GM12801 (cell line): ENCODE results near the gene RRM1.

Experiments
- TF ChIP-seq, protein P1 (sequence below): IDR thresholded peaks from one replicate; pipeline ENCODE4 v1.5.1; 2011; ENCODE audit warnings: control low read depth; ENCODE audit not compliant: insufficient read length; ENCODE audit errors: extremely low read depth

Gene RRM1

DNA sequence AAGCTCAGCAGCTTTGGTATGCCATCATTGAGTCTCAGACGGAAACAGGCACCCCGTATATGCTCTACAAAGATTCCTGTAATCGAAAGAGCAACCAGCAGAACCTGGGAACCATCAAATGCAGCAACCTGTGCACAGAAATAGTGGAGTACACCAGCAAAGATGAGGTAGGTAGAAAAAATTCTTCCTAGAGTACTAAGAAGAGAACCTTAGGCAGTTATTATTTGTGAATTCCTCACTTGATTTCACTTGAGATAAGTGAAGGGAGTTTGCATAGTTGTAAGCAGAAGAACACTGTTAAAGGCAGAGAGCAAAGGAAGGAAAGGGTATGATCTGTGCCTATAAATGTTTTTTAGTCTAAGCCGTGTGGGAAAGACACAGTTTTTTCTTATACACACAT is 28.6 kb downstream of the RRM1 start:
- TF ChIP-seq, protein P1, sequence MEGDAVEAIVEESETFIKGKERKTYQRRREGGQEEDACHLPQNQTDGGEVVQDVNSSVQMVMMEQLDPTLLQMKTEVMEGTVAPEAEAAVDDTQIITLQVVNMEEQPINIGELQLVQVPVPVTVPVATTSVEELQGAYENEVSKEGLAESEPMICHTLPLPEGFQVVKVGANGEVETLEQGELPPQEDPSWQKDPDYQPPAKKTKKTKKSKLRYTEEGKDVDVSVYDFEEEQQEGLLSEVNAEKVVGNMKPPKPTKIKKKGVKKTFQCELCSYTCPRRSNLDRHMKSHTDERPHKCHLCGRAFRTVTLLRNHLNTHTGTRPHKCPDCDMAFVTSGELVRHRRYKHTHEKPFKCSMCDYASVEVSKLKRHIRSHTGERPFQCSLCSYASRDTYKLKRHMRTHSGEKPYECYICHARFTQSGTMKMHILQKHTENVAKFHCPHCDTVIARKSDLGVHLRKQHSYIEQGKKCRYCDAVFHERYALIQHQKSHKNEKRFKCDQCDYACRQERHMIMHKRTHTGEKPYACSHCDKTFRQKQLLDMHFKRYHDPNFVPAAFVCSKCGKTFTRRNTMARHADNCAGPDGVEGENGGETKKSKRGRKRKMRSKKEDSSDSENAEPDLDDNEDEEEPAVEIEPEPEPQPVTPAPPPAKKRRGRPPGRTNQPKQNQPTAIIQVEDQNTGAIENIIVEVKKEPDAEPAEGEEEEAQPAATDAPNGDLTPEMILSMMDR: no peak

DNA sequence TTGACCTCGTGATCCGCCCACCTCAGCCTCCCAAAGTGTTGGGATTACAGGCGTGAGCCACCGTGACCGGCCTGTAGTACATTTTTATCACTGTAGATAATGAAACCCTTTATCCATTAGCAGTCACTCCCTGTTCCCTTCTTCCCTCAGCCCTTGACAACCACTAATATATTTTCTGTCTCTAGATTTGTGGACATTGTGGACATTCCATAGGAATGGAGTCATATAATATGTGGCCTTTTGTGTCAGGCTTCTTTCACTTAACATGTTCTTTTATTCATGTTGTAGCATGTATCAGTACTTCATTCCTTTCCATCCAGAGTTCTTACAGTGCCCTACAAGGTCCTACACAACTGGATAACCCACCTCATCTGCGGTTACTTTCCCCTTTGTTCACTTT is 30.5 kb downstream of the RRM1 start:
- TF ChIP-seq, protein P1: no peak

DNA sequence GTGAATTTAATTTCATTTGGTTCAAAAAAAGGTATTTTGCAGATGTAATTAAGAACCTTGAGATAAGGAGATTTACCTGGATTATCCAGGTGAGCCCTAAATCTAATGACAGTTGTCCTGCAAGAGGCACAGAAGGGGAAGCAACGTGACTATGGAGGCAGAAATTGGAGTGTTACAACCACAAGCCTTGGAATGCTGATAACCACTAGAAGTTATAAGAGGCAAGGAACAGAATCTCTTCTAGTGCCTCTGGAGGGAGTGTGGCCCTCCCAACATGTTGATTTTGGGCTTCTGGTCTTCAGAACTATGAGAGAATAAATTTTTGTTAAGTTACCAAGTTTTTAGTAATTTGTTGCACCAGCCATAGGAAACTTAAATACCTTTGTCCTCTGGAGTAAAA is 32.8 kb downstream of the RRM1 start:
- TF ChIP-seq, protein P1: no peak

DNA sequence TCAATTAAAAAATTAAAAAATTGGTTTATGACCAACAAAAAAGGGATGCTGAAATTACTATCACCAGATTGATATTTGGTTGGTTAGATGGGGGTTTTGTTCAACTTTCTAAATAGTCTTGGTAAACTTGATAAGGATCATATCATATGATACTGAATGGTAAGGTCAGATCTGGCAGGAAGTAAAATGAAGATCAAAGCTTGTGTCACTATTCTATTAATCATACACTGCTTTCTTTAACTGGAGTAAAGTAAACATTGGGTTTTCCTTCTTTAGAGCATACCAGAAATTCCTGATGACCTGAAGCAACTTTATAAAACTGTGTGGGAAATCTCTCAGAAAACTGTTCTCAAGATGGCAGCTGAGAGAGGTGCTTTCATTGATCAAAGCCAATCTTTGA is 40.2 kb downstream of the RRM1 start:
- TF ChIP-seq, protein P1: no peak

DNA sequence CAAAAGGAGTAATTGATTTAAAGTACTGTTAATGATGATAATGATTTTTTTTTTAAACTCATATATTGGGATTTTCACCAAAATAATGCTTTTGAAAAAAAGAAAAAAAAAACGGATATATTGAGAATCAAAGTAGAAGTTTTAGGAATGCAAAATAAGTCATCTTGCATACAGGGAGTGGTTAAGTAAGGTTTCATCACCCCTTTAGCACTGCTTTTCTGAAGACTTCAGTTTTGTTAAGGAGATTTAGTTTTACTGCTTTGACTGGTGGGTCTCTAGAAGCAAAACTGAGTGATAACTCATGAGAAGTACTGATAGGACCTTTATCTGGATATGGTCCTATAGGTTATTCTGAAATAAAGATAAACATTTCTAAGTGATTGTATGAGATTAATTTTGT is 43.9 kb downstream of the RRM1 start:
- TF ChIP-seq, protein P1: no peak

- TF ChIP-seq, protein P1: no peak
These were observed 45.6 kb downstream of the RRM1 start for GRCh38 chr11:4140067-4140636.

DNA sequence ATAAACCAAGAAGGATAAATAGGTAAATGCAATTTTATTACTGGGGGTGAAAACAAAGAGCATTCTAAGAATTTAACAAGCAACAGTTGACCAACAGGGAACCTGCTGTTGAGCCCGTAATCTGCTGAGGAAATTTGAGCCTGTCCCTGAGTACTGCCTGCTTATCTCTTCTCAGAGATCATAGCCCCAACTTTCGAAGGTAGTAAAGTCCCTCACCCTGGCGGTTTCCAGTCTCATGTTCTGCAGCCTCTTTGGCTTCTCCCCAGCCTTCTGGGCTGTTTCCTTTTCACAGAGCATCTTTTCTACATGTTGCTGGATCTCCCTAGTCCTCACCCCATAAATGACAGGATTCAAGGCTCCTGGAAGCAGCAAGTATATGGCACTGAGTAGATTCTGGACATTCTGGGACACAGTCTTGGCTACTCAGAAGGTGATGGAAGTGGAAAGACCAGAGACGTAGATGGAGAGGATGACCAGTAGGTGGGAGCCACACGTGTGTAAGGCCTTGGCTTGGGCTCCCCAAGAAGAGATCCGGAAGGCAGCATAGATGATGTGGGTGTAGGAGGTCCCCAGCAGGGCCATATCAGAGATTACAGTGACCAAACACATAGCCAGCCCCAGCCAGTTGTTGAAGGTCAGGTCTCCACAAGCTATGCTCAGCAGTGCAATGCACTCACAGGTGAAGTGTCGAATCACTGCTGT is 51.6 kb downstream of the RRM1 start:
- TF ChIP-seq, protein P1: no peak

DNA sequence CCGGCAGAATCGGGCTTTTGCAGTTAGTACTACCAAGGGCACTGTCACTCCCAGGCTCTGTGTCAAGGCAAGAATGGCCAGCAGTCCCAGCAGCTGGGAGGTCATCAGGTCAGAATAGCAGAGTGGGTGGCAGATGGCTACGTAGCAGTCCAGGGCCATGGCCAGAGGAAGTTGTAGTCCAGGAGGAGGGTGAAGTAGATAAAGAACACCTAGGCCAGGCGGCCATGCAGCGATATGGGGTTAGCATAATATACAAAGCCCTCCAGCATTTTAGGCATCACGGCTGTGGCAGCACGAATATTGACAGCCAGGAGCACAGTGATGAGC is 52.1 kb downstream of the RRM1 start:
- TF ChIP-seq, protein P1: no peak
